OCI-LY3 (cell line): Measurements from ENCODE around the gene USP3.

Source experiments
- CTCF ChIP-seq: fragments of 200-600, 300-600 bp; sonication (generic); IDR thresholded peaks from 2 replicates; pipeline ENCODE4 v1.5.1; 2014; ENCODE audit warnings: antibody characterized with exemption, low read length, low read depth
- EZH2phosphoT487 ChIP-seq: fragments of 200-600 bp; shearing (Covaris generic); IDR thresholded peaks from 2 replicates; pipeline ENCODE4 v1.6.1; 2018; ENCODE audit warnings: antibody characterized with exemption, mixed run types, low read depth

GRCh38 chr15:63538876-63539275 is 34.5 kb downstream of the USP3 start:
- no peak for TF ChIP-seq CTCF
- TF ChIP-seq EZH2phosphoT487, result no peak
